ENCODE measurements around the gene CCL4.

DNA sequence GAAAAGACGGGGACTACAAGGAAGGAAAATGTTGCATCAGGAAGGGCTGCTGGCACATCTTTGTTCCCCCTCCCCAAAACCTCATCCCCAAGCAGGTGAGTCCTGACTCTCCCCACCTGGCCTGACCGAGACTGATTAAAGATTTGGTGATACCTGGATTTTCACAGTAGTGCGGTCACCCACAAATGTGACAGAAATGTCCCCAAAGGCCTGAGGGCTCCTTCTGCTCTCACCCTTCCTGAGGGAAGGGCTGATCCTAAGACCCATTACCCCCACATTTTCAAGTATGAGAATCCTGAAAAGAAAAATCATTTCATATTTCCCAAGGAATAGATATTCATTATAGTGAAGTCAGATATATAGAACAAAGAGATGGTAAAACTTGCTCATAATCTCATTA, 44.0 kb downstream of the CCL4 start:
- TF ChIP-seq, protein P1, sequence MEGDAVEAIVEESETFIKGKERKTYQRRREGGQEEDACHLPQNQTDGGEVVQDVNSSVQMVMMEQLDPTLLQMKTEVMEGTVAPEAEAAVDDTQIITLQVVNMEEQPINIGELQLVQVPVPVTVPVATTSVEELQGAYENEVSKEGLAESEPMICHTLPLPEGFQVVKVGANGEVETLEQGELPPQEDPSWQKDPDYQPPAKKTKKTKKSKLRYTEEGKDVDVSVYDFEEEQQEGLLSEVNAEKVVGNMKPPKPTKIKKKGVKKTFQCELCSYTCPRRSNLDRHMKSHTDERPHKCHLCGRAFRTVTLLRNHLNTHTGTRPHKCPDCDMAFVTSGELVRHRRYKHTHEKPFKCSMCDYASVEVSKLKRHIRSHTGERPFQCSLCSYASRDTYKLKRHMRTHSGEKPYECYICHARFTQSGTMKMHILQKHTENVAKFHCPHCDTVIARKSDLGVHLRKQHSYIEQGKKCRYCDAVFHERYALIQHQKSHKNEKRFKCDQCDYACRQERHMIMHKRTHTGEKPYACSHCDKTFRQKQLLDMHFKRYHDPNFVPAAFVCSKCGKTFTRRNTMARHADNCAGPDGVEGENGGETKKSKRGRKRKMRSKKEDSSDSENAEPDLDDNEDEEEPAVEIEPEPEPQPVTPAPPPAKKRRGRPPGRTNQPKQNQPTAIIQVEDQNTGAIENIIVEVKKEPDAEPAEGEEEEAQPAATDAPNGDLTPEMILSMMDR (IDR thresholded peaks at IDR 0.05 in 2 of 3, conservative IDR thresholded peaks at IDR 0.05 in 1 of 3; ENCODE audit: borderline replicate concordance in 1 of 3, insufficient read depth in 1 of 3, low read depth in 2 of 3, low read length in 2 of 3) = no peak
- TF ChIP-seq EZH2 (IDR thresholded peaks at IDR 0.05) (no peak), POLR2A (IDR thresholded peaks at IDR 0.05; ENCODE audit: borderline replicate concordance, extremely low read depth, insufficient read depth, insufficient read length) (no peak), ZFX (IDR thresholded peaks at IDR 0.05) (no peak), POLR2AphosphoS5 (IDR thresholded peaks at IDR 0.05; ENCODE audit: low read depth, low read length) (no peak), EZH2phosphoT487 (IDR thresholded peaks at IDR 0.05; ENCODE audit: borderline replicate concordance) (no peak), RAD21 (IDR thresholded peaks at IDR 0.05; ENCODE audit: low read depth) (no peak)
